K562 (cell line): ENCODE data around the gene ELF3. TPM values are rescaled to one million over a fixed set of nuclear protein-coding genes. Genes with fewer than 3 reads are reported as not detected.

Source experiments
- BCOR ChIP-seq: fragments of 450-650 bp; IDR thresholded peaks from 2 replicates; pipeline ENCODE4 v1.6.1; 2016
- BRF1 ChIP-seq: IDR thresholded peaks from 3 replicates; pipeline ENCODE4 v1.6.1; 2011; ENCODE audit warnings: borderline replicate concordance, mild to moderate bottlenecking; ENCODE audit not compliant: insufficient read length; ENCODE audit errors: extremely low read depth
- CCAR2 ChIP-seq: fragments of 200-400 bp; formaldehyde crosslinking; IDR thresholded peaks from 2 replicates; pipeline ENCODE4 v1.6.1; 2017; ENCODE audit warnings: mild to moderate bottlenecking, low read depth, low read length
- CSDE1 ChIP-seq, 2 experiments: fragments of 450-650 bp; IDR thresholded peaks; 2 replicates each; pipeline ENCODE4 v1.6.1; 2016; ENCODE audit warnings: mild to moderate bottlenecking in 1 of 2
- E2F3 ChIP-seq: fragments of 250-450 bp; sonication (Bioruptor Pico); IDR thresholded peaks from 2 replicates; pipeline ENCODE4 v1.4.0; 2020; ENCODE audit warnings: mild to moderate bottlenecking
- EP400 ChIP-seq: fragments of 450-650 bp; IDR thresholded peaks from 2 replicates; pipeline ENCODE4 v1.6.1; 2017; ENCODE audit warnings: antibody characterized with exemption, mild to moderate bottlenecking, moderate library complexity
- ETS2 ChIP-seq: IDR thresholded peaks from 2 replicates; pipeline ENCODE4 v1.6.1; 2016; ENCODE audit warnings: borderline replicate concordance, missing genetic modification characterization, mild to moderate bottlenecking, moderate library complexity, missing compliant biosample characterization; ENCODE audit not compliant: poor library complexity, severe bottlenecking
- FOS ChIP-seq: IDR thresholded peaks from 3 replicates; pipeline ENCODE4 v1.6.1; 2011; ENCODE audit not compliant: insufficient read length; ENCODE audit errors: extremely low read depth
- HDAC2 ChIP-seq: fragments of 450-650 bp; IDR thresholded peaks from 2 replicates; pipeline ENCODE4 v1.6.1; 2016; ENCODE audit warnings: mild to moderate bottlenecking
- HDAC8 ChIP-seq: fragments of 450-650 bp; IDR thresholded peaks from 2 replicates; pipeline ENCODE4 v1.6.1; 2016; ENCODE audit warnings: mild to moderate bottlenecking, missing genetic modification characterization, moderate library complexity, missing compliant biosample characterization
- ILK ChIP-seq: fragments of 450-650 bp; IDR thresholded peaks from 2 replicates; pipeline ENCODE4 v1.6.1; 2016; ENCODE audit warnings: missing genetic modification characterization, low read depth, mild to moderate bottlenecking, missing compliant biosample characterization, moderate library complexity, borderline replicate concordance
- IRF2 ChIP-seq: sonication (generic); formaldehyde crosslinking; IDR thresholded peaks from 2 replicates; pipeline ENCODE4 v1.8.1; 2022; ENCODE audit warnings: mild to moderate bottlenecking, missing genetic modification reagents
- MCM5 ChIP-seq: fragments of 450-650 bp; IDR thresholded peaks from 2 replicates; pipeline ENCODE4 v1.6.1; 2016; ENCODE audit warnings: low read depth
- MCM7 ChIP-seq, 2 experiments: fragments of 450-650 bp; IDR thresholded peaks; 2 replicates each; pipeline ENCODE4 v1.6.1; 2016 to 2018
- MECOM ChIP-seq: fragments of 250-450 bp; sonication (Bioruptor Pico); IDR thresholded peaks from 2 replicates; pipeline ENCODE4 v1.8.0; 2022; ENCODE audit warnings: inconsistent platforms
- NCOA1 ChIP-seq: fragments of 450-650 bp; IDR thresholded peaks from 2 replicates; pipeline ENCODE4 v1.6.1; 2016; ENCODE audit warnings: low read depth
- NONO ChIP-seq, 2 experiments: fragments of 200-400 bp in 1 of 2; fragments of 450-650 bp in 1 of 2; formaldehyde crosslinking in 1 of 2; IDR thresholded peaks; 2 replicates each; pipeline ENCODE4 v1.6.1; 2017; ENCODE audit warnings: low read depth in 2 of 2, mild to moderate bottlenecking in 2 of 2, moderate library complexity in 2 of 2, low read length in 1 of 2
- PHB2 ChIP-seq: fragments of 450-650 bp; IDR thresholded peaks from 2 replicates; pipeline ENCODE4 v1.6.1; 2017; ENCODE audit warnings: low read depth
- POLR3A ChIP-seq: IDR thresholded peaks from 2 replicates; pipeline ENCODE4 v1.6.1; 2011; ENCODE audit warnings: borderline replicate concordance, mild to moderate bottlenecking, moderate library complexity; ENCODE audit not compliant: insufficient read length, insufficient read depth; ENCODE audit errors: extremely low read depth
- PTTG1 ChIP-seq: fragments of 450-650 bp; IDR thresholded peaks from 2 replicates; pipeline ENCODE4 v1.6.1; 2016; ENCODE audit warnings: low read depth, mild to moderate bottlenecking, missing genetic modification characterization, missing compliant biosample characterization
- RFX1 ChIP-seq: fragments of 450-650 bp; IDR thresholded peaks from 2 replicates; pipeline ENCODE4 v1.6.1; 2016; ENCODE audit warnings: mild to moderate bottlenecking, moderate library complexity
- RUNX1 ChIP-seq: sonication (generic); IDR thresholded peaks from 2 replicates; pipeline ENCODE4 v1.6.1; 2016; ENCODE audit warnings: antibody characterized with exemption, low read depth
- SMARCE1 ChIP-seq: fragments of 450-650 bp; IDR thresholded peaks from 2 replicates; pipeline ENCODE4 v1.7.1; 2016; ENCODE audit warnings: mild to moderate bottlenecking
- STAT5A ChIP-seq: IDR thresholded peaks from 2 replicates; pipeline ENCODE4 v1.6.1; 2012; ENCODE audit warnings: low read length, inconsistent platforms, borderline replicate concordance
- TAF15 ChIP-seq: fragments of 200-400 bp; formaldehyde crosslinking; IDR thresholded peaks from 2 replicates; pipeline ENCODE4 v1.6.1; 2017; ENCODE audit warnings: mild to moderate bottlenecking, low read depth, low read length, moderate library complexity
- U2AF2 ChIP-seq: fragments of 200-400 bp; formaldehyde crosslinking; optimal IDR thresholded peaks from 2 replicates; pipeline ENCODE3; 2017; ENCODE audit warnings: low read depth, mild to moderate bottlenecking, low read length
- USF1 ChIP-seq: sonication (generic); formaldehyde crosslinking; IDR thresholded peaks from 2 replicates; pipeline ENCODE4 v1.9.0; 2022; ENCODE audit warnings: mild to moderate bottlenecking, missing genetic modification reagents
- ZNF3 ChIP-seq: fragments of 250-450 bp; sonication (Bioruptor Pico); IDR thresholded peaks from 2 replicates; pipeline ENCODE4 v1.5.0; 2021; ENCODE audit warnings: mild to moderate bottlenecking, moderate library complexity
- ZNF695 ChIP-seq: fragments of 450-650 bp; formaldehyde crosslinking; IDR thresholded peaks from 2 replicates; pipeline ENCODE4 v1.4.0; 2020; ENCODE audit warnings: mild to moderate bottlenecking, moderate library complexity
- ZNF766 ChIP-seq: fragments of 200-800 bp; sonication (Bioruptor generic); conservative IDR thresholded peaks from 2 replicates; pipeline ENCODE4 v1.6.1; 2016; ENCODE audit warnings: missing genetic modification characterization, missing compliant biosample characterization
- polyA plus RNA-seq, 8 experiments: library from polyadenylated mRNA; depleted of rRNA in 4 of 8; stranded (reverse) in 5 of 8; unstranded in 3 of 8; fragments of >200 nt; fragmentation: Nextera tagmentation in 2 of 8; fragmentation: Illumina TruSeq in 1 of 8; extraction: Ambion mirVana in 2 of 8; extraction: Trizol in 1 of 8; gene quantifications; 2 replicates each; pipeline versions ENCODE4 v1.2.1 to v1.2.3, GENCODE V29; 2011 to 2014; ENCODE audit warnings: inconsistent platforms in 1 of 8, missing spikeins in 1 of 8
- total RNA-seq, 7 experiments: library from RNA; depleted of rRNA in 6 of 7; stranded (reverse); fragments of >200 nt in 6 of 7; fragmentation: Illumina TruSeq in 2 of 7; extraction: Trizol in 2 of 7; gene quantifications; 2 replicates each; pipeline versions ENCODE4 v1.2.1 to v1.2.3, GENCODE V29; 2011 to 2021; ENCODE audit warnings: low replicate concordance in 1 of 7
- TF ChIP-seq, protein P1 (sequence below): fragments of 250-450 bp; sonication (Bioruptor Pico); IDR thresholded peaks from 2 replicates; pipeline ENCODE4 v1.8.0; 2021; ENCODE audit warnings: moderate library complexity, mild to moderate bottlenecking, inconsistent platforms

Gene ELF3
- total and polyA plus RNA-seq, 9 of the 15 experiments (the other 6 are each of a cell fraction or from before 2014, with no cell fraction given): 0.03 to 1.2 (median 0.07) TPM; not detected in 4

DNA sequence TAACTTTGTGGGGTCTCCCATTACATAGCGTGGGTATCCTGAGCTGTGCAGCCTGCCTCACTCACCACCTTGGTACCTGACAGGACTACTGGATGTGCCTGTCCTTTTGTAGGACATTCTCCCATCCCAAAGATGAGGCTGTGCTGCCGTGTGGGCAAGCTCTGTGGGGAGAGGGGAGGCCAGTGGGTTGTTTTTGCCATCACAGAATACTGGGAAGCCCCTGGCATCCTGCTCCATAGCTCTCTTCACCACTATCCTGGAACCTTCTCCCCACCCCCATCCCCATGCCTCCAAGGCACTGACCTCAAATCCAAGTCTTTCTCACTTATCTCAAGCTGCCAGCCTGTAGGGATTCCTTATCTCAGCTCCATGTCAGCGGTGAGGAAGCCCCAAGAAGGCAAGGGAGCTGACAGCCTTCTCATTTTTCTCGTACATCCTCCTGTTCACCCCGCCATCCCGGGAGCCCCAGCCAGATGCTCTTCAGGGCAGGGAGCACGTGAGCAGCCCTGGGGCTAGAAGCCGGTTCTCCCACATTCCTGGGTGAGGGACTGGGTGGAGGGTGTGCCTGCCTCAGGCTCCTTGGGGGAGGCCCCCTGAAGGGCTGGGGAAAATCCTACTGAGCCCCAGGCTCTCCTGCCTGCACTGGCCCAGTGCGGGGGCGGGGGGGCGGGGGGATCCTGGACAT, 2.4 kb upstream of the ELF3 start (continued):
- TF ChIP-seq IRF2 (CRISPR knock-in tag): no peak
- TF ChIP-seq TAF15: no peak
- no peak for TF ChIP-seq ZNF695 (CRISPR knock-in tag)
- TF ChIP-seq POLR3A: no peak
- TF ChIP-seq STAT5A: 0 out of 2 replicates have a peak, but pooled peaks have one; percentile 47
- TF ChIP-seq ZNF3 (CRISPR knock-in tag): no peak
- TF ChIP-seq CCAR2: no peak
- no peak for TF ChIP-seq HDAC8 (tag)
- TF ChIP-seq ILK (tag): no peak
- peak; percentile 71 for TF ChIP-seq USF1 (CRISPR knock-in tag)
- TF ChIP-seq RUNX1: peak; percentile 70; the same call in 1 of the 2 replicates
- TF ChIP-seq PHB2: peak; percentile 57; the same call in 1 of the 2 replicates
- no peak for TF ChIP-seq BRF1
- no peak for TF ChIP-seq ETS2
- no peak for TF ChIP-seq RFX1
- peak; percentile 93 for TF ChIP-seq SMARCE1
- no peak for TF ChIP-seq FOS
- TF ChIP-seq HDAC2: peak; percentile 96
- no peak for TF ChIP-seq CSDE1 (IDR thresholded peaks at IDR 0.05)
- TF ChIP-seq E2F3 (CRISPR knock-in tag): no peak
- 0 out of 2 replicates have a peak, but pooled peaks have one; percentile 48 for TF ChIP-seq ZNF766
- TF ChIP-seq NONO (IDR thresholded peaks at IDR 0.05; ENCODE audit: low read depth in 2 of 2, low read length in 1 of 2): peak in 1 of 2 experiments; percentile 70; a peak in 1 of 4 replicates
- no peak for TF ChIP-seq PTTG1 (tag)
- peak; percentile 65; the same call in 1 of the 2 replicates for TF ChIP-seq MECOM (CRISPR knock-in tag)
- TF ChIP-seq, protein P1, sequence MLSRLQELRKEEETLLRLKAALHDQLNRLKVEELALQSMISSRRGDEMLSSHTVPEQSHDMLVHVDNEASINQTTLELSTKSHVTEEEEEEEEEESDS: no peak
- TF ChIP-seq MCM7 (IDR thresholded peaks at IDR 0.05): no peak
- TF ChIP-seq MCM5: no peak
- peak; percentile 72; the same call in 1 of the 2 replicates for TF ChIP-seq BCOR
- peak; percentile 76; the same call in 1 of the 2 replicates for TF ChIP-seq NCOA1
- no peak for TF ChIP-seq EP400
- TF ChIP-seq U2AF2: no peak
